Activated CD4-positive, alpha-beta T cell treated with anti-CD3 and anti-CD28 coated beads, Interleukin-2, amount 50 U/mL, for 1 hour (primary cell): ENCODE data around the gene ABCA8.
"Not testable (repeated sequence)": the region's sequence is repeated elsewhere in the genome, so short reads cannot be mapped to it uniquely, and the experiment has no call there.

Experiments used
- DNase-seq: peaks from one replicate; pipeline ENCODE4 v3.0.0-alpha.2; 2020

Gene ABCA8

GRCh38 chr17:68955181-68955841, at the start of gene ABCA8:
Gene ABCA8, minus strand, starts transcription at chr17:68955392. Its CDS starts 13,358 bp downstream, at chr17:68942034.
- no peak for DNase-seq

- DNase-seq, result not testable (repeated sequence)
Measured at GRCh38 chr17:69004759-69005158, 49.6 kb upstream of the ABCA8 start.

- not testable (repeated sequence) for DNase-seq
Measured at GRCh38 chr17:68999743-69000142, 44.6 kb upstream of the ABCA8 start.

GRCh38 chr17:68993112-68993511, 37.9 kb upstream of the ABCA8 start:
- DNase-seq, result no peak

- DNase-seq, result no peak
Measured at GRCh38 chr17:68987966-68988365, 32.8 kb upstream of the ABCA8 start.

GRCh38 chr17:68981288-68981687, 26.1 kb upstream of the ABCA8 start:
- no peak for DNase-seq

- DNase-seq, result no peak
Measured at GRCh38 chr17:68973098-68973846, 18.1 kb upstream of the ABCA8 start.

- no peak for DNase-seq
Measured at GRCh38 chr17:68972119-68972704, 17.0 kb upstream of the ABCA8 start.

- DNase-seq, result no peak
Measured at GRCh38 chr17:68969101-68969500, 13.9 kb upstream of the ABCA8 start.

GRCh38 chr17:68963958-68964357, 8.8 kb upstream of the ABCA8 start:
- DNase-seq, result no peak

- DNase-seq, result no peak
Measured at GRCh38 chr17:68961214-68961882, 6.2 kb upstream of the ABCA8 start.

- DNase-seq, result not testable (repeated sequence)
Measured at GRCh38 chr17:68959117-68959516, 3.9 kb upstream of the ABCA8 start.

- no peak for DNase-seq
Measured at GRCh38 chr17:68957944-68958343, 2.8 kb upstream of the ABCA8 start.

GRCh38 chr17:68954146-68954896, 871 bp downstream of the ABCA8 start:
- DNase-seq, result no peak

GRCh38 chr17:68953340-68953997, 1.7 kb downstream of the ABCA8 start:
- no peak for DNase-seq

GRCh38 chr17:68950725-68951124, 4.5 kb downstream of the ABCA8 start:
- DNase-seq, result no peak

GRCh38 chr17:68947868-68948267, 7.3 kb downstream of the ABCA8 start:
- not testable (repeated sequence) for DNase-seq

- no peak for DNase-seq
Measured at GRCh38 chr17:68944435-68945035, 10.7 kb downstream of the ABCA8 start.

GRCh38 chr17:68943812-68944182, 11.4 kb downstream of the ABCA8 start:
- not testable (repeated sequence) for DNase-seq

GRCh38 chr17:68943123-68943811, 11.9 kb downstream of the ABCA8 start:
- no peak for DNase-seq

GRCh38 chr17:68942389-68942788, 12.8 kb downstream of the ABCA8 start:
- no peak for DNase-seq
